ENCODE measurements around the gene ADIPOR2.
A peak's percentile ranks its signal among the peaks of the same experiment; 100 is the strongest.

The ADIPOR2 gene

DNA sequence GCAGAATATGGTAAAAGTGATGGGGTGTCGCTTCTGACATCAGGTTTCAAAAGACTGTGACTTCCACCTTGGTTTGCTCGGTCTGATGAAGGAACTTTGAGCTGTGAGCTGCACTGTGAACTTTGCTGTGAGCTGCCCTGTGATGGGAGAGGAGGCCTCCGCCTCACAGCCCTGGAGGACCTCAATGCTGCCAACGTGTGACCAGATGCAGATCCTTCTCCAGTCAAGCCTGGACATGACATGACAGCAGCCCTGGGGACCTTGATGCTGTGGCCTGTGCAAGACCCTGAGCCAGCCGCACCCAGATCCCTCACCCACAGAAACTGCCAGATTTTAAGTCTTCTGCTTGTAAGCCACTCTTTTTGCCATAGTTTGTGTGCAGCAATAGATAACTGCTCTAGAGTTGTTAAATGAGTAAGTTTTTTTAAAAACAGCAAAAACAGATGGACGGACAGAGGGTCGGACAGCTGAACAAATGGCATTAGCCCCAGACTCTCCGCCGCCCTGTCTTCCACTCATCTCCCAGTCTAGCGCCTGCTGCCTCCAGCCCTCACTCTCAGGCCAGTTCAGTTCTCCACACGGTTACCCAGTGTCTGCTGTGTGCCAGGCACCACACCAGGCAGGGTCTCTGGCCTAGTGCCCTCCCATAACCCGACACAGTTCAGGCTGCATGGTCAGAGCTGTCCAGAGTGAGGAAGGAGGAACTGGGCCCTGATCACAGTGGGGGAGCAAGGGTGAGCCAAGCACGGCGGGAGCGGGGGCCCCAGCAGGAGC is 116.4 kb downstream of the ADIPOR2 start:
- no peak for ATAC-seq (ENCODE audit: low read depth)
- TF ChIP-seq, protein P1, sequence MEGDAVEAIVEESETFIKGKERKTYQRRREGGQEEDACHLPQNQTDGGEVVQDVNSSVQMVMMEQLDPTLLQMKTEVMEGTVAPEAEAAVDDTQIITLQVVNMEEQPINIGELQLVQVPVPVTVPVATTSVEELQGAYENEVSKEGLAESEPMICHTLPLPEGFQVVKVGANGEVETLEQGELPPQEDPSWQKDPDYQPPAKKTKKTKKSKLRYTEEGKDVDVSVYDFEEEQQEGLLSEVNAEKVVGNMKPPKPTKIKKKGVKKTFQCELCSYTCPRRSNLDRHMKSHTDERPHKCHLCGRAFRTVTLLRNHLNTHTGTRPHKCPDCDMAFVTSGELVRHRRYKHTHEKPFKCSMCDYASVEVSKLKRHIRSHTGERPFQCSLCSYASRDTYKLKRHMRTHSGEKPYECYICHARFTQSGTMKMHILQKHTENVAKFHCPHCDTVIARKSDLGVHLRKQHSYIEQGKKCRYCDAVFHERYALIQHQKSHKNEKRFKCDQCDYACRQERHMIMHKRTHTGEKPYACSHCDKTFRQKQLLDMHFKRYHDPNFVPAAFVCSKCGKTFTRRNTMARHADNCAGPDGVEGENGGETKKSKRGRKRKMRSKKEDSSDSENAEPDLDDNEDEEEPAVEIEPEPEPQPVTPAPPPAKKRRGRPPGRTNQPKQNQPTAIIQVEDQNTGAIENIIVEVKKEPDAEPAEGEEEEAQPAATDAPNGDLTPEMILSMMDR (IDR thresholded peaks at IDR 0.05; ENCODE audit: poor library complexity, severe bottlenecking): no peak
- no peaks in the 10 kb centered on the region for H3K36me3 ChIP-seq (ENCODE audit: low read depth)
- H3K9me3 ChIP-seq (ENCODE audit: severe bottlenecking): no peaks in the 10 kb centered on the region
- H3K27me3 ChIP-seq (ENCODE audit: insufficient read depth, poor library complexity, severe bottlenecking): no peaks in the 10 kb centered on the region
- H3K4me1 ChIP-seq (ENCODE audit: insufficient read depth, poor library complexity, severe bottlenecking): no peaks in the 10 kb centered on the region
- DNase-seq (ENCODE audit: low spot score): peak; percentile 57
- H3K4me3 ChIP-seq (ENCODE audit: severe bottlenecking): no peak overlapping the region
- no peak overlapping the region for H3K27ac ChIP-seq (ENCODE audit: poor library complexity, severe bottlenecking)

DNA sequence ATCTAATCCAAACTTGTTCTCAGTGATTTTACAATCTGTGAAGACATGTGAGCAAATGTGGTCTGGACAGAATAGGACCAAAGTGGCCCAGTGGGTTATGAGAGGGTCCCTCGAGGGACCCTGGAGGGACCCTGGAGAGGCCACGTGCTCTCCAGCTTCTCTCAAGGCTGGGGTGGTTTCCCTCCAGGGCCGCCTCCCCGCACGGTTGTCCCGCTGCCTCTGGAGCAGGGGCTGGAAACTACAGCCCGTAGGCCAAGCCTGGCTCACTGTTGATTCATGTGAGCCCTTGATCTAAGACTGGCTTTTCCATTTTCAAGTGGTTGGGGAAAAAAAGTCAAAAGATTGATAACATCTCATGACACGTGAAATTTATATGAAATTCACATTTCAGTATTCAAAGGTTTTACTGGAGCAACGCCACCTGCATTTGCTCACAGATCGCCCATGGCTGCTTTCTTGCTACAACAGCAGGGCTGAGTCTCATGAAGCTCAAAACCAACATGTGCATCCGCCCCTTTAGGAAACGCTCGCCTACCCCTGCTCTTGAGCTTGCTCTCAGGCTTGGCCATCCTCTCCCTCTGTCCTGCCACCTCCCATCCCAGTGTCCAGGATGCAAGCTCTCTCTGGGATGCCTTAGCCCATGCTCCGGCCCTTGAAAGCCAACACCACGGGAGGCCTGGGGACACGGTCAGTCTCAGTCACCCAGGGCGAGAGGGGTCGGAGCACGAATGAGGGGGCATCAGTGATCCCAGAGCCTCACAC is 117.3 kb downstream of the ADIPOR2 start:
- Histone ChIP-seq H3K9me3 (ENCODE audit: severe bottlenecking) (no peaks in the 10 kb centered on the region), H3K36me3 (ENCODE audit: low read depth) (no peaks in the 10 kb centered on the region), H3K27me3 (ENCODE audit: insufficient read depth, poor library complexity, severe bottlenecking) (no peaks in the 10 kb centered on the region), H3K4me1 (ENCODE audit: insufficient read depth, poor library complexity, severe bottlenecking) (no peaks in the 10 kb centered on the region), H3K4me3 (ENCODE audit: severe bottlenecking) (no peak overlapping the region), H3K27ac (ENCODE audit: poor library complexity, severe bottlenecking) (no peak overlapping the region)
- peak; percentile 62 for DNase-seq (ENCODE audit: low spot score)
- TF ChIP-seq, protein P1 (IDR thresholded peaks at IDR 0.05; ENCODE audit: poor library complexity, severe bottlenecking): no peak
- ATAC-seq (ENCODE audit: low read depth): no peak

DNA sequence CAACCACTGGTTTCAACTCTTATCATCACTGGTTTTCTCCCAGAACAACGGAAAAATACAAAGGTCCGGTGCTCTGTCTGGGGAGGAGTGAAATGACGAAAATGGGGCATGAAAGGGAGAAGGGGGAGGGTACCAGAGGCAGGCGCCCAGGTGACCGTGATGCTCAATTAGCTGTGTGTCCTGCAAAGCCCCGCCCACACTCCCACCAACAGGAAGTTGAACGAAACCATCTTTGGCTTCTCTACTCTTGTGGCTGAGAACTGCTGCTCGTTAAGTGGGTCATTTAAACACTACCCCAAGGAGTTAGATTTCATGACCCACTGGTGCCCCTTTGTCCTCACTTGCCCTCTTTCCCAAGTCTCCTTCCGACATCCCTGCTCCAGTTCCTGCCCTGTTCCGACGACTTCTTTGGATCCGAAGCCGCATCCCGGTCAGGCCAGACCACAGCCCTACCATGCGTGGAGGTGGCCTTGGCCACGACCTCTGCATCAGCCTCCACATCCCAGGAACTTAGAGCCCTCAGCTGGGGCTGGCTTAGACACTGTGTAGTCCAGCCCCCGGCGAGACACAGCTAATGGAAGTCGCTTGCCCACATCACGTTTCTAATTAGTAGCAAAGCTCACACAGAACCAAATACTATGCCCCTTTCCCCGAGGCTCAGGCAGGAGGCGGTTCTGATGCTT is 118.1 kb downstream of the ADIPOR2 start:
- TF ChIP-seq, protein P1 (IDR thresholded peaks at IDR 0.05; ENCODE audit: poor library complexity, severe bottlenecking): no peak
- H3K4me1 ChIP-seq (ENCODE audit: insufficient read depth, poor library complexity, severe bottlenecking): no peaks in the 10 kb centered on the region
- no peaks in the 10 kb centered on the region for H3K27me3 ChIP-seq (ENCODE audit: insufficient read depth, poor library complexity, severe bottlenecking)
- peak; percentile 66 for DNase-seq (ENCODE audit: low spot score)
- H3K9me3 ChIP-seq (ENCODE audit: severe bottlenecking): no peaks in the 10 kb centered on the region
- no peak overlapping the region for H3K4me3 ChIP-seq (ENCODE audit: severe bottlenecking)
- no peaks in the 10 kb centered on the region for H3K36me3 ChIP-seq (ENCODE audit: low read depth)
- ATAC-seq (ENCODE audit: low read depth): no peak
- no peak overlapping the region for H3K27ac ChIP-seq (ENCODE audit: poor library complexity, severe bottlenecking)

GRCh38 chr12:1809591-1810190 is 118.8 kb downstream of the ADIPOR2 start:
- Histone ChIP-seq H3K9me3 (ENCODE audit: severe bottlenecking) (no peaks in the 10 kb centered on the region), H3K4me1 (ENCODE audit: insufficient read depth, poor library complexity, severe bottlenecking) (no peaks in the 10 kb centered on the region), H3K36me3 (ENCODE audit: low read depth) (no peaks in the 10 kb centered on the region), H3K4me3 (ENCODE audit: severe bottlenecking) (no peak overlapping the region), H3K27me3 (ENCODE audit: insufficient read depth, poor library complexity, severe bottlenecking) (peaks cover 5% of the 10 kb centered on the region), H3K27ac (ENCODE audit: poor library complexity, severe bottlenecking) (no peak overlapping the region)
- ATAC-seq (ENCODE audit: low read depth): no peak
- TF ChIP-seq, protein P1 (IDR thresholded peaks at IDR 0.05; ENCODE audit: poor library complexity, severe bottlenecking): no peak
- DNase-seq (ENCODE audit: low spot score): peak; percentile 71

Measured in RWPE2 (cell line).